Measurements from ENCODE around the gene ADAMTSL4.

ADAMTSL4 gene

DNA sequence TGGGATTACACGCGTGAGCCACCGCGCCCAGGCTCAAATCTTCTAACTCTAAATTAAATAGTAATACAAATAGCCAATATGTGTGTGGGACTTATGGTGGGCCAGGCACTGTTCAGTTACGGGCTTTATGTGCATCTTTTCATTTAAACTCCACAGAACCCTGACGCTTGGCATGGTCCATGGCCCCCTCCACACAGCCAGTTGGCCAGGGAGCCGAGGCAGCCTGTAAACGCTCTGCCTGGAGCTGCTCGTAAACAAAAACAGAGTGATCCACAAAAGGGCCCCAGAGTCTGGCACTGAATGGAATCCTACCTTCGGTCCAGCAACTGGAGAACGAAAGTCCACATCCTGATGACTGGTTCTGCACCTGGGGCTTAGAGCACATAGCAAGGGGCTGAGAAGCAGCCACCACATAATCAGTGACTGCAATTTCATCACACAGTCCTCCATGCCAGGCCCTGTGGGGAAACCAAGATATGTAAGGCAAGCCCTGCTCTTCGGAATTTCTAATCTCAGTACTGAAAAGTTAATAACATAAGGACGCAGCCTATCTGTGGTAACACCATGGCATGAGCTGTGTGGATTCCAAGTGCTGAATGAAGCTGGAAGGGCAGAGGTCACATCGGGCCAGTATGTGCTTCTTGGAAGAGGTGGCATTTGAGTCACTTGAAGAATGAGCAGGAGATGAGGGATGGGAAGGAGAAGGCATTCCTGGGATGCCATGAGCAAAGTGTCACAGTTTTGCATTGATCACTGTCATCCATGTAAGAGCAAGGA, 13.5 kb upstream of the ADAMTSL4 start:
- no peak for DNase-seq

DNA sequence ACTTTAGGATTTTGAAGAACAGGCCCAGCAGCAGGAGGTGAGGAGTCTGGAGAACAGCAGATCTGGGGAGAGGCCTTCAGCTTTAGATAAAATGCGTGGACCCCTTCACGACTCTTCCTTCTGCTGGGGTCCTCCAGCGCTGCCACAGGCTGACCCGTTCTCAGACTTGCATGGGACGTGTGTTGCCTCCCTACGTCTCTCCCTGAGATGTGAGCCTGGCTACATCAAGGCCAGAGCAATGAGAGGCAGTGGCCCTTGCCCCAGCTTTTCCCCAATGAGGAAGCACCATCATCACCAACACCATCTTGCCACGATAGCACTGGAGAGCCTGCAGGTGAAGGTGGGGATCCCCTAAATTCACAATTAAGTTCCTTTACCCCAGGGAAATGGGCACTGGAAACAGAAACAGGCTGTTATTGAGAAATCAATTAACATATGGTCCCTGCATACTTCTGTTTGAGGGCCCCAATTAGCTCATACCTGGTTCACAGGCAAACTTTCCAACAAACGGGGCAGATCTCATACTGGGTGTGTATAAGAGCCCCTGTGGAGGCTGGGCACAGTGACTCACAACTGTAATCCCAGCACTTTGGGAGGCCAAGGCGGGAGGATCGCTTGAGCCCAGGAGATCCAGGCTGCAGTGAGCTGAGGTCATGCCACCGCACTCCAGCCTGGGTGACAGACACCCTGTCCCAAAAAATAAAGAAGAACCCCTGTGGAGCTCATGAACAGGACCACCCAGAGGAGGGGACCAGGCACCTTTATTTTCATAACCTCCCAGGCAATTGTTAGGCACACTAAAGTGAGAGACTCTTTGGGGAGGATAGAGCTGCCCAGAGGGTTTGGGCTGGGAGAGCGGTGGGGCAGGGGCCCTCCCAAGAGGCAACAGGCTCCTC, 12.1 kb upstream of the ADAMTSL4 start:
- DNase-seq = no peak

DNA sequence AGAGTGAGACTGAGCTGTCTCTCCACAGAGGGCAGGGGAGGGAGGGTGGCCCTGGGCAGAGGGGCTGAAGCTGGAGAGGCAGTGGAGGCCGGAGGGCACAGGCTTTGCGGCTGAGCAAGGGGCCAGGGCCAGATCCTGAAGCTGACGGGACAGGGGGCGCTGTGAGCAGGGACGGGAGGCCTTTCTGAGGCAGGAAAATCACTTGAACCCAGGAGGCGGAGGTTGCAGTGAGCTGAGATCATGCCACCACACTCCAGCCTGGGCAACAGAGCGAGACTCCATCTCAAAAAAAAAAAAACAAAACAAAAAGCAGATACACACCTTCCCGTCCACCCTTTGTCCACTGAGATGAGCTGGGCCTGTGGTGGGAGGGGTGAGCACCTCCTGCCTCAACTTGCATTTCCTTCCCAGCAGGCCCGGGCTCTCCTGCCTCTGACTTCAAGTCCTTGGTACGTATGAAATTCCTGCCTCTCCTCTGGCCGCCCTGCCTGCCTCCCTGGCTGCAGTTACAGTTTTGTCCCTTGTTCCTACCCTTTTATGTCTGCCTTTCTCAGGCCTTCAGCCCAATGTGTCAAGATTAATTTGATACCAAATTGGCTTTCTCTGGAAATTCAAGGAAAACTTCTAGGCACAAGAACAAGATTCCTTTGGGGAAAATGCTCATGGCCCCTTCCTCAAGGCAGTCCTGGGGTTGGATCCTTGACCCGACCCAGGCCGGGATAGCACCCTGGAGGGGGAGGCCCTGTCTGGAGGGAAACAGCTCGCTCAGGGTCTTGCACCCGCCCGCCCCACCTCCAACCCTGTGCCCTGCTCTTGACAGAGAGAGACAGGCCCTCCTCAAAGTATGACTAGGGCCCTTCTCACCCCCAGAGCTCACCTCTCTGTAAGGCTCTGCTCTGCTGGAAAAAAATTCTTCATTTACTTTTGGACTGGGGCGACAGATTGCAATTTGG, 11.2 kb upstream of the ADAMTSL4 start:
- DNase-seq = no peak

DNA sequence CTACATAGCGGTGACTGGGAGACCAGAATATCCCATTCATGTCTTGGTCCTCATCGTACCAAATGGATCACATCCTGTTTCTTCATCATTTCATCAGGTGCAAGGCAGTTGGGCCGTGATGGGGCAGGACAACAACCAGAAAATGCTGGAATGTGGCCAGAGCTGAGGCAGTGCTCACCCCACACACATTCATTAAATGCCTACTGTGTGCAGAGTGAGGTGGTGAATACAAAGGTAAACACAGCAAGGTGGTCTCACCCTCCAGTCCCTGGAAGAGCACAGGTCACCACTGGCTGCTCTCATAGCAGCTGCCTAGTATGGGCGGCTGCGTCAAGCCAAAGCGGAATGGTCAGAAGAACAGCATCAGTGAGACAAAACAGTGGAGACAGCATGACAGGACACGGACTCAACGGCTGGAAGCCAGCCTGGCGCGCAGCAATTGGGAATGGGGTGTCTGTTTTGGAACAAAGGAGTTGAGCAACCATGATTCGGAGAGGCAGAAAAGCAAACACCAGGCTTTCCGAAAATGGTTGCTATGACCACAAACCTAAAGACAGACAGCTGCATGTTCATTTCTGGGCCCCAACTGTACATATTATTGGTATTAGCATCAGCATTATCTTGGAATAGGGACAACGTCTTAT, 5.6 kb upstream of the ADAMTSL4 start:
- peak; percentile 75 for DNase-seq

DNA sequence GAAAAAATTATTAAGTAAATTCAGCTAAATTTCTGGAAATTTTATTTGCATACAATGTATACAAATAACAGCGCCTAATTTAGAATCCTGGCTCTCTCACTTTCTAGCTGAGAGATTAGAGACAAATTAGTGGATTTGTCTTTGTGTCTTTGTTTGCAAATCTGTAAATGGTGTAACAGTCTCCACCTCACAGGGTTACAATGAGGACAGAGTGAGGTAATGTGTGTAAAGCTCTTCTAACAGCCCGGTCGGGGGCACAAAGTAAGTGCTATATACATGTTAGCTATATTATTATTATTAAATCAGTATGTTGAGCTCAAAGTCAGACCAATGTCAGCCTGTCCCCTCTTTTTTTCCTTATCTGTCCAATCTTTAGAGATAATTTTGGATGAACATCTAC, 5.0 kb upstream of the ADAMTSL4 start:
- DNase-seq = peak; percentile 69

DNA sequence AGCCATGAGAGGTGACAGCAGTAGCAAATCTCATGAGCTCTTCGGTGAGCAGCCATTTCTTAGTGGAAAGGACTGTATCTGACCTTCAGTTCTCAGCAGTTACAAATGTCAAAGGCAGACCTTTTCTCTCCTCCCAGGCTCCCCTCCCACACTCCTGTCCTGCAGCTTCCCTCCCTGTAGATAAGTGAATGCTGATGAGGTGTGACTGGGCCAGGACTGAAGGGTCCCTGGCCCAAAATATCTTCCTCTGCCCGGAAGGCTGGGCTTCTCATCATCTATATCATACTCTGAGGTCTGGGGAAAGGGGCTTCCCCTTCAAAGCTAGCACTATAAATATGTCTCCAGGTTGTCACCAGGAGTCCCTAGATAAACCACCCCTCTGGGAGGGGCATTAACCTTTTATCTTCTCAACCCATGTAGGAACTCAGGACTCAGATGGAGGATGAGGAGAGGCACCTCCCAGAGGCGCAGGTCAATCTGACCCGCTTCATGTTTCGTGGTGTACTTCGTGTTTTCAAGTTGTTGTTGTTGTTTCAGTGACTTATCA, 3.6 kb upstream of the ADAMTSL4 start:
- no peak for DNase-seq

DNA sequence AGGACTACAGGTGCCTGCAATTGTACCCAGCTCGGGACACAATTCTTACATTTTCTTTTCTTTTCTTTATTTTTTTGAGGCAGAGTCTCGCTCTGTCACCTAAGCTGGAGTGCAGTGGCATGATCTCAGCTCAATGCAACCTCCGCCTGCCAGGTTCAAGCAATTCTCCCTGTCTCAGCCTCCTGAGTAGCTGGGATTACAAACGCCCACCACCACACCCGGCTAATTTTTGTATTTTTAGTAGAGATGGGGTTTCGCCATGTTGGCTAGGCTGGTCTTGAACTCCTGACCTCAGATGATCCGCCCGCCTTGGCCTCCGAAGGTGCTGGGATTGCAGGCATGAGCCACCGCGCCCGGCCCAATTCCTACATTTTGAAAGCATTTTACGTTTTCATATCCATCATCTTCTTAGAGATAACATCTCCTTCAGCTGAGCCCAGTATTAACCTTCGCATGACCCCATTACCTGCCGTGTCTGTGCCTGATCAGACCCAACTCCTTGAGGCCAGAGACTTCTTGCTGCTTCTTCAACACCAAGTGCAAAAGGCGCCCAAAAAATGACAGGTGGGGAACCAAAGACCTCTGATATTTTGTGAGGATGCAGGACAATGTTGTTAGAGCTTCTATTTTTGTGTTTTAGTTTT, 2.8 kb upstream of the ADAMTSL4 start:
- DNase-seq = no peak

DNA sequence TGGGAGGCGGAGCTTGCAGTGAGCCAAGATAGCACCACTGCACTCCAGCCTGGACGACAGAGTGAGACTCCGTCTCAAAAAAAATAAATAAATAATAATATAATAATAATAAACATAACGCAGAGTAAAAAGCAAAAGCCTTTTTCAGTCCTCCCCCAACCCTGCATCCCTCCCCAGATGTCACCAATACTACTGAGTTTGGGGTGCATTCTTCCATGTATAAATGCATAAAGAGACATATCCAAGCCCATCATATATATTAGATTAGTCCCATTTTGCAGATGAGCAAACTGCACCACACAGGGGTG, 930 bp upstream of the ADAMTSL4 start:
- DNase-seq = no peak

DNA sequence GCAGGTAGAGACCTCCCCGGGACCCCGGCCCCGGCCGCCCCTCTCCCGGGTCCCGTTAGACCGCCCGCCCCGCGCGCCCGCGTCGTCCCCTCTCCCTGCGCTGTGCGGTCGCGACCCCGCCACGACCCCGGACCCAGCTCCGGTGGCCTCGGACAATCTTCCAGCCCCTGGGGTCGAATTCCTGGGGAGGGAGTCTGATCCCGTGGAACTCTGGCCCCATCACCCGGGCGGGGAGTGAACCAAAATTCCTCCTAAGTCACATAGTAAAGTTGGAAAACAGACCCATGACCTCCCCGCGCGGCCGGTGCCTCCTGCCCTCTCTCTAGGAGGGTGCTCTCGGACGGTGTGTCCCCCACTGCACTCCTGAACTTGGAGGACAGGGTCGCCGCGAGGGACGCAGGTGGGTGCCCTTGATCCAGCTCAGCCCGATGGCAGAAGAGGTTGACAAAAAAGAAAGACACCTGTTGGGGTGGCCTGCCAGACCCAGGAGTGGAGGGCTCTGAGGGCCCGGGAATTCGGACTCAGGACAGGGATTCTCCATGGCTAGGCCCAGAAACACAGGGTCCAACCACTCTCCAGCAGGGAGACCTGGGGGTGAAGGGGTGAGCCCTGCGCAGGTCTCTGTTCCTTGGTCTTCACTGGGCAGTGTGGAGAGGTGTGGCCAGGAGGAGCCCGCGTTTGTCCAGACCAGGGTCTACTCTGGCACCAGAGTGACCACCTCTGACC, 451 bp downstream of the ADAMTSL4 start:
- DNase-seq = no peak

DNA sequence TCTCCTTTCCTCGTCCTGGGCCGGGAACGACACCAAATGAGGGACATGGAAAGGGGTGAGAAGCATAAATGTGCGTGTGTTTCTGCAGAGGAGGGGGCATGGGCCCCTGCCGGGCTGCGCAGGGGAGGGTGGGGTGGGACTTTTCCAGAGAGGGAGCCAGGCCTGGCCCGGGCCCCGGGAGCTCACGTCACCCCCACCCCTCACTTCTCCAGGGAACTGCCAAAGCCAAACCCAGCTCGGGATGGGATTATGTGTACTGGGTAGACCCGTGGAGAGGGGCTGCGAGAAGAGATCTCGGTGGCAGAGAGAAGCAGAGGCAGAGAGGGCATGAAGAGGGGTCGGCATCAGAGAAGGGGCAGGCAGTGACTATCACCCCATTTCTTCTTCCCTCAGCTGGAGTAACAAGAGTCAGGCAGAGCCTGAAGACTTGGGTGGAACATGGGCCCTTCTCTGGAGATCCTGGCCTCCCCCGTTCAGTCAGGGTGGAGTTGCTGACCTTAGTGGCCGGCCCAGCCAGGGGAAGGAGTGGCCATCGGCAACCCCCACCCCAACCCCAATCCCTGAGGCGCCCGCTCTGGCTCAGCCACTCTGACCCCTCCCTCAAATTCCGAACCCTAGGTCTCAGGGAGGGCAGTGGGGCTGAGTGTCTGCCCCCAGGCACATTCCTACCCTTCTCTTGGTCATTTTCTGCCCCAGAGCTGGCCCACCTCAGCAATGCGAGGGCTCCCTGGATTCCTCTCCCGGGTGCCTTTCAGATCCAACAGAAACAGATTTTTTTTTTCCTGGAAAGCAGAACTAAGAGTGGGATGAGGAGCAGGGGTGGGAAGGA, 1.2 kb downstream of the ADAMTSL4 start:
- no peak for DNase-seq

DNA sequence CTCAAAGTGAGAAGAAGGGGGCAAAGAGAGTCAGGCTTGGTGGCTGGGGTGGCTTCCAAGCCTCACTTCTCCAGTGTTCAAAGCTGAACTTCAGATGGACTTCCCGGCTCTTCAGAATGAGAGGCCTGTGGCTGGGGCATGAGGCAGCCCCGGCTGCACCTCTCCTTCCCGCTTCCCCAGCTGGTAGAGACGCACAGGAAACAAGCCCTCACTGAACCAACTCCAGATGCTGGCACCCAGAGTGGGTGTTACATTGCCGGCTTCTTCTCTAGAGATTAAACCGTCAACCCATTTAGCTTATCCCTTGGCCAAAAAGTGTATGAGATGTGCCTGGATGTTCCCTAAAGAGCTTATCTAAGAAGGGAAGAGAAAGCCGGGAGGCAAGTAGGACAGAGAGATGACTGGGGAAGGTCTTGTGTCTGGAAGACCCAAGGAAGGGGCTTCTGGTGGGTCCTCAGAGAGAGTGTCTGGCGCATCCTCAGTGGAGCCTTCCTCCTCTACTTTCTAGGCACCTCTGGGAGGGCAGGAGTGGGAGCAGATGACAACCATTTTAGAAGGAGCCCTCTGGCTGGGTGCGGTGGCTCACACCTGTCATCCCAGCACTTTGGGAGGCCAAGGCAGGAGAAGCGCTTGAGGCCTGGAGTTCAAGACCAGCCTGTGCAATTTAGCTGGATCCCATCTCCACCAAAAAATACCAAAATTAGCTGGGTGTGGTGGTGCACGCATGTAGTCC, 2.0 kb downstream of the ADAMTSL4 start:
- DNase-seq = no peak

DNA sequence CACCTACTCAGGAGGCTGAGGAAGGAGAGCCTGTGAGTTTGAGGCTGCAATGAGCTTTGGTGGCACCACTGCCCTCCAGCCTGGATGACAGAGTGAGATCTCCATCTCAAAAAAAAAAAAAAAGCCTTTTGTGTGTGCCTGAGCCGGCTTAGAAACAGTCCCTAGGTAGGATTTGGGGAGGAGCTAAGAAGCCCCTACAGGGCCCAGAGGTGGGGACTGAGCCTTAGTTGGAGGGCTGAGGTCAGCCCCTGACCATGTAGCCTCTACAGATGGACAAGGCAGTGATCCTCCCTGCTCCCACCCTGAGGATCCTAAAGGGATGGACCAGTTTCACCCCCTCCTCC, 2.5 kb downstream of the ADAMTSL4 start:
- no peak for DNase-seq

DNA sequence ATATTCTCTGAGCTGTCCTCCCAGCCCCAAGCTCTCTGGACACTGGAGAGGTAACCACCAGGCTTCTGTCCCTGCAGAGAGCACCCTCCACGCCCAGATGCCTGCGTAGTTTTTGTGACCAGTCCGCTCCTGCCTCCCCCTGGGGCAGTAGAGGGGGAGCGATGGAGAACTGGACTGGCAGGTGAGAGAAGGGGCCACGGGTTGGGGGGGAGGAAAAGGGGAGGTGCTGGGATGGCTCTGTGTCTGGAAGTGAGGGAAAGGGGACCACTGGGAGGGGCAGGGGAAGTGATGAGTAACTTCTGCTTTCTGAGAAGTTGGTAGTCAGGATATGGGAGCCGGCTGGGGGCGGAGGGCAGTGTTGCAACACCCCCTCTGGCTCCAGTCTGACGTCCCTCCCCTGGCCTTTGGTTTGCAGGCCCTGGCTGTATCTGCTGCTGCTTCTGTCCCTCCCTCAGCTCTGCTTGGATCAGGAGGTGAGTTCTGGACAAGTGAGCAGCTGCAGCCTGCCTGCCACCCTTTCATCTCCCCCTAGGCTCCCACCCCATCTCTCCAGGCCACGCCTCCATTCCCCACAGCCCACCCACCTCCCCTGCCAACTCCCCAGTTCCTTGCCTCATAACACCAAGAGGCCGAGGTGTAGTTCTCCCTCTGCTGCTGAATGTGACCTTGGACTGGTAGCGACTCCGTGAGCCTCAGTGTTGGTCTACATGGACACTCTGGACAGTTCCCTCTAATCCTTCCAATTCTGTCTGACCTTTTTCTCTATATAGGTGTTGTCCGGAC, 3.1 kb downstream of the ADAMTSL4 start:
- no peak for DNase-seq

DNA sequence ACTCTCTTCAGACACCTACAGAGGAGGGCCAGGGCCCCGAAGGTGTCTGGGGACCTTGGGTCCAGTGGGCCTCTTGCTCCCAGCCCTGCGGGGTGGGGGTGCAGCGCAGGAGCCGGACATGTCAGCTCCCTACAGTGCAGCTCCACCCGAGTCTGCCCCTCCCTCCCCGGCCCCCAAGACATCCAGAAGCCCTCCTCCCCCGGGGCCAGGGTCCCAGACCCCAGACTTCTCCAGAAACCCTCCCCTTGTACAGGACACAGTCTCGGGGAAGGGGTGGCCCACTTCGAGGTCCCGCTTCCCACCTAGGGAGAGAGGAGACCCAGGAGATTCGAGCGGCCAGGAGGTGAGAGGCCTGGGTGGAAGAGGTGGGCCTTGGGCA, 3.7 kb downstream of the ADAMTSL4 start:
- no peak for DNase-seq

DNA sequence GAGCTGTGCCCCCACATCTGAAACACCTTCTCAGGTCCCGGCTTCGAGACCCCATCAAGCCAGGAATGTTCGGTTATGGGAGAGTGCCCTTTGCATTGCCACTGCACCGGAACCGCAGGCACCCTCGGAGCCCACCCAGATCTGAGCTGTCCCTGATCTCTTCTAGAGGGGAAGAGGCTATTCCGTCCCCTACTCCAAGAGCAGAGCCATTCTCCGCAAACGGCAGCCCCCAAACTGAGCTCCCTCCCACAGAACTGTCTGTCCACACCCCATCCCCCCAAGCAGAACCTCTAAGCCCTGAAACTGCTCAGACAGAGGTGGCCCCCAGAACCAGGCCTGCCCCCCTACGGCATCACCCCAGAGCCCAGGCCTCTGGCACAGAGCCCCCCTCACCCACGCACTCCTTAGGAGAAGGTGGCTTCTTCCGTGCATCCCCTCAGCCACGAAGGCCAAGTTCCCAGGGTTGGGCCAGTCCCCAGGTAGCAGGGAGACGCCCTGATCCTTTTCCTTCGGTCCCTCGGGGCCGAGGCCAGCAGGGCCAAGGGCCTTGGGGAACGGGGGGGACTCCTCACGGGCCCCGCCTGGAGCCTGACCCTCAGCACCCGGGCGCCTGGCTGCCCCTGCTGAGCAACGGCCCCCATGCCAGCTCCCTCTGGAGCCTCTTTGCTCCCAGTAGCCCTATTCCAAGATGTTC, 4.3 kb downstream of the ADAMTSL4 start:
- no peak for DNase-seq

DNA sequence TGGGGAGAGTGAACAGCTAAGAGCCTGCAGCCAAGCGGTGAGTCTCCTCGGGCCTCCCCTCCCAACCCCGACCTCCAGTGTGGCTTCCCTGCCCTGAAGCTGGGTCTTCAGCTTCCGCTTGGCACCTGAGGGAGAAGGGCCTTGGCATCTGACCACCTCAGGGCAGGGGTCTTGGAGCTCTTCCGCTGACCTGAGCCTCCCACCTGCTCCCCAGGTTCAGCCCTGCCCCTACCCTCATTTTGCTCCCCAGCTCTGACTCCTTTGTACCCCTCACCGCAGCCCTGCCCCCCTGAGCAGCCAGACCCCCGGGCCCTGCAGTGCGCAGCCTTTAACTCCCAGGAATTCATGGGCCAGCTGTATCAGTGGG, 4.9 kb downstream of the ADAMTSL4 start:
- no peak for DNase-seq

DNA sequence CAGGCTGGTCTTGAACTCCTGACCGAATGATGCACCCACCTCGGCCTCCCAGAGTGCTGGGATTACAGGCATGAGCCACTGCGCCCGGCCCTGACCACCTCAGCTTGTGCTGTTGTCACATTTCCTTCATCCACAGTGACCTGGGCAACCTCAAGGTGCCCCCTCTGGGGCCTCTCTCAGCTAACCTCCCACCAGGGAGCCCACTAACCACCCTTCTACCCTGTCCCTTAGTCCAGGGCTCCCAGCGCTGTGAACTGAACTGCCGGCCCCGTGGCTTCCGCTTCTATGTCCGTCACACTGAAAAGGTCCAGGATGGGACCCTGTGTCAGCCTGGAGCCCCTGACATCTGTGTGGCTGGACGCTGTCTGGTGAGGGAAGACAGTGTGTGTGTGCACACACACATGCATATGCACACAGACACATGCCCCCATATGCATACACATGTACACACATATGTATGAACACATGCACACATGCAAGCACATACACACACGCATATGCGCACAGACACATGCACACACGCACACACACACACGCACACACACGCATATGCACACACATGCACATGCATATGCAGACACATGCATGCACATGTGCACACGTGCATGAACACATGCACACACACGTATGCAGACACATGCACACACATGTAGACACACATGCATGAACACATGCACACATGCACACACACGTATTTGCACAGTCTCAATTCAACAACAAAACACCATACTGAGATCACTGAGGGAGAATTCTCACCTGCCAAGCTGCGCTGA, 6.2 kb downstream of the ADAMTSL4 start:
- no peak for DNase-seq
